Karpas-422 (cell line): ENCODE data around the gene BTF3. TPM values are rescaled to one million over a fixed set of nuclear protein-coding genes. Genes with fewer than 3 reads are reported as not detected.
A peak's percentile ranks its signal among the peaks of the same experiment; 100 is the strongest.

ENCODE experiments used
- DNase-seq: peaks from one replicate; pipeline ENCODE4 v3.0.0-alpha.2; 2015
- H2AFZ ChIP-seq: fragments of 200-600 bp; sonication (generic); 2 replicates; pipeline ENCODE4 v1.6.1; 2014; ENCODE audit warnings: antibody characterized with exemption, low read length, mixed read lengths
- H3K27ac ChIP-seq: fragments of 200-600 bp; sonication (generic); 2 replicates; pipeline ENCODE4 v1.5.1; 2014; ENCODE audit warnings: mild to moderate bottlenecking, low read length, moderate library complexity
- H3K27me3 ChIP-seq: fragments of 200-600 bp; sonication (generic); 2 replicates; pipeline ENCODE4 v1.6.1; 2014; ENCODE audit warnings: low read length, mixed read lengths
- H3K36me3 ChIP-seq: fragments of 200-600 bp; sonication (generic); 2 replicates; pipeline ENCODE4 v1.6.1; 2014; ENCODE audit warnings: low read length, mixed read lengths; ENCODE audit not compliant: insufficient read depth
- H3K4me1 ChIP-seq: fragments of 200-600 bp; sonication (generic); 2 replicates; pipeline ENCODE4 v1.6.1; 2014; ENCODE audit warnings: mild to moderate bottlenecking, low read length, mixed read lengths
- H3K4me2 ChIP-seq: fragments of 200-600 bp; sonication (generic); 2 replicates; pipeline ENCODE4 v1.6.1; 2014; ENCODE audit warnings: low read length, low read depth, mild to moderate bottlenecking; ENCODE audit not compliant: poor library complexity, severe bottlenecking
- H3K4me3 ChIP-seq: fragments of 200-600 bp; sonication (generic); 2 replicates; pipeline ENCODE4 v1.5.1; 2014; ENCODE audit warnings: mild to moderate bottlenecking, antibody characterized with exemption, low read length, mixed read lengths
- H3K79me2 ChIP-seq: fragments of 200-600 bp; sonication (generic); 2 replicates; pipeline ENCODE4 v1.6.1; 2014; ENCODE audit warnings: mild to moderate bottlenecking, low read length, mixed read lengths
- H3K9ac ChIP-seq: fragments of 200-600 bp; sonication (generic); 2 replicates; pipeline ENCODE4 v1.6.0; 2014; ENCODE audit warnings: low read length
- H3K9me2 ChIP-seq: fragments of 200-600 bp; sonication (generic), shearing (Covaris generic); replicated peaks from 2 replicates; pipeline ENCODE4 v1.6.0; 2014; ENCODE audit warnings: mild to moderate bottlenecking, low read length, moderate library complexity; ENCODE audit not compliant: insufficient read depth
- H3K9me3 ChIP-seq: fragments of 300-700, 200-600 bp; sonication (generic); 2 replicates; pipeline ENCODE4 v1.6.1; 2014; ENCODE audit warnings: low read length, mixed read lengths
- H4K20me1 ChIP-seq: fragments of 200-600 bp; sonication (generic); 2 replicates; pipeline ENCODE4 v1.6.1; 2014; ENCODE audit warnings: mild to moderate bottlenecking, antibody characterized with exemption, low read length, low read depth; ENCODE audit not compliant: insufficient read depth
- total RNA-seq: library from RNA; depleted of rRNA; stranded (reverse); fragments of >200 nt; shearing (Covaris generic); gene quantifications from 2 replicates; pipeline ENCODE4 v1.2.3, GENCODE V29; 2014; ENCODE audit warnings: low replicate concordance

The BTF3 gene
- total RNA-seq, 1 experiment from 2014 or later, result 600 TPM

DNA sequence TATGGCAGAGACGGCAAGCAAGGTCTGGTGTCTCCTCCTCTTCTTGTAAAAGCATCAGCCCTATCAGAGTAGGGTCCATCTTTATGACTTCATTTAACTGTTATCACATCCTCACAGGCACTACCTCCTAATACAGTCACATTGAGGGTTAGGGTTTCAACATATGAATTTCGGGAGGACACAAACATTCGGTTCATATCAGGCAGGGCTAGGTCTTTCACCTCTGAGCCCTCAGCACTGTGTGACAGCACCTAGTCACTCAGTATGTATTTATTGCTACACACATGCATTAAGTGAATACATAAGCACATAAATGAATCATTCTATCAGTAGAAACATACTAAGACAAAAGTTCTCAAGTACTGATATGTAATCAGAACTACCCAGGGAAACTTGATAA is 9.4 kb upstream of the BTF3 start:
- no peaks in the 10 kb centered on the region for H3K9me3 ChIP-seq
- no peaks in the 10 kb centered on the region for H3K79me2 ChIP-seq
- H3K9ac ChIP-seq, result no peak overlapping the region
- no peaks in the 10 kb centered on the region for H3K4me1 ChIP-seq
- no peaks in the 10 kb centered on the region for H3K27me3 ChIP-seq
- H2AFZ ChIP-seq, result no peak overlapping the region
- no peak overlapping the region for H3K4me3 ChIP-seq
- no peak for DNase-seq
- no peak overlapping the region for H3K4me2 ChIP-seq
- no peaks in the 10 kb centered on the region for H4K20me1 ChIP-seq
- no peak overlapping the region for H3K27ac ChIP-seq
- no peaks in the 10 kb centered on the region for H3K36me3 ChIP-seq
- no peaks in the 10 kb centered on the region for H3K9me2 ChIP-seq

DNA sequence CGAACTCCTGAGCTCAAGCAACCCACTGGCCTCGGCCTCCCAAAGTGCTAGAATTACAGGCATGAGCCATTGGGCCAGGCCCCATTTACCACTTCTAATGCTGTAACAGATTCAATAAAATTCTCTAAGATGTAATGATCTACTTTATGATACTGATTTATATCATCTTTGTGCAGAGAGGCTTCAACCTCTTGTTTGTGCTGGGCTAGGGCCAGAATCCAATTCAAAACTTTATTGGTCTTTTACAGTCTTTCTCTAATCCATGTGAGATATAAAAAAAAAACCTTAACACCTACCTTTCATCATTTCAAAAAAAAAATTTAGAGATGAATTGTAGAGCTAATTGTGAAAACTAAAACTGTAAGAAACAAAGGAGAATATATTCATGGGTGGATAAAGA is 8.2 kb upstream of the BTF3 start:
- Histone ChIP-seq H2AFZ (no peak overlapping the region), H3K27ac (no peak overlapping the region), H3K4me3 (no peak overlapping the region), H3K36me3 (no peaks in the 10 kb centered on the region), H3K4me2 (no peak overlapping the region), H3K9me2 (no peaks in the 10 kb centered on the region), H3K4me1 (no peaks in the 10 kb centered on the region), H3K27me3 (no peaks in the 10 kb centered on the region), H4K20me1 (no peaks in the 10 kb centered on the region), H3K79me2 (no peaks in the 10 kb centered on the region), H3K9me3 (no peaks in the 10 kb centered on the region), H3K9ac (no peak overlapping the region)
- DNase-seq, result no peak

DNA sequence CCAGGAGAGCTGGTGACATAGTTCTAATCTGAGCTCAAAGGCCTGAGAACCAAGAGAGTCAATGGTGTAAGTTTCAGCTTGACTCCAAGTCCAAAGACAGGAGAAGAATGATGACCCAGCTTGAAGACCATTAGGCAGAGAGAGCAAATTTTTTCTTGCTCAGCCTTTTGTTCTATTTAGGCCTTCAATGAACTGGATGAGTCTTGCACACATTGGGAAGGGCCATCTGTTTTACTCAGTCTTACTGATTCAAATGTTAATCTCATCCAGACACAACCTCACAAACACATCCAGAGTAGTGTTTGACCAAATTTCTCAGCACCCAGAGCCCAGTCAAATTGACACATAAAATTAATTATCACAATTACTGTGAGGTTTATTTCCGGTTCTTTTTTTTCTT is 7.1 kb upstream of the BTF3 start:
- H3K9me2 ChIP-seq, result no peaks in the 10 kb centered on the region
- DNase-seq, result no peak
- no peak overlapping the region for H2AFZ ChIP-seq
- H3K4me1 ChIP-seq, result no peaks in the 10 kb centered on the region
- no peak overlapping the region for H3K4me2 ChIP-seq
- H3K27me3 ChIP-seq, result no peaks in the 10 kb centered on the region
- H3K27ac ChIP-seq, result no peak overlapping the region
- no peak overlapping the region for H3K4me3 ChIP-seq
- no peaks in the 10 kb centered on the region for H4K20me1 ChIP-seq
- H3K79me2 ChIP-seq, result no peaks in the 10 kb centered on the region
- H3K9ac ChIP-seq, result no peak overlapping the region
- no peaks in the 10 kb centered on the region for H3K36me3 ChIP-seq
- H3K9me3 ChIP-seq, result no peaks in the 10 kb centered on the region

DNA sequence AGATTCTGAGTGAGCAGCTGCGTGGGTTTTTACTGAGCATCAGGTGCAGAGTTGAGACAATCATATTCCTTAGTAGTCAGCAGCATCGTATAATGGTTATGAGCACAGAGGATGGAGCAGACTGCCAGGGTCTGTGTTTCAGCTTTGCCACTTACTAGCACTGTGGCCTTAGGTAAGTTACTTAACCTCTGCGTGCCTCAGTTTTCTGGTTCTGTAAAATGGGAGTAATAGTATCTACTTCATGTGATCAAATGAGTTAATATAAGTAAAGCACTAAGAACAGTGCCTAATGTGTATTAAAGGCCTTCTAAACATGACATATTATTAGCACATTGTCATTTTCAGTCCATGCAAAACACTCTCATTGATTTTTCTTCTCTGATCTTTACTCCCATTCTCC is 4.8 kb upstream of the BTF3 start:
- Histone ChIP-seq H4K20me1 (no peaks in the 10 kb centered on the region), H3K36me3 (no peaks in the 10 kb centered on the region), H3K4me2 (no peak overlapping the region), H3K4me1 (peaks cover 10% of the 10 kb centered on the region), H3K79me2 (peaks cover 2% of the 10 kb centered on the region), H3K9ac (no peak overlapping the region), H3K9me3 (no peaks in the 10 kb centered on the region), H3K27ac (no peak overlapping the region), H3K9me2 (no peaks in the 10 kb centered on the region), H2AFZ (no peak overlapping the region), H3K27me3 (no peaks in the 10 kb centered on the region), H3K4me3 (no peak overlapping the region)
- DNase-seq, result no peak

DNA sequence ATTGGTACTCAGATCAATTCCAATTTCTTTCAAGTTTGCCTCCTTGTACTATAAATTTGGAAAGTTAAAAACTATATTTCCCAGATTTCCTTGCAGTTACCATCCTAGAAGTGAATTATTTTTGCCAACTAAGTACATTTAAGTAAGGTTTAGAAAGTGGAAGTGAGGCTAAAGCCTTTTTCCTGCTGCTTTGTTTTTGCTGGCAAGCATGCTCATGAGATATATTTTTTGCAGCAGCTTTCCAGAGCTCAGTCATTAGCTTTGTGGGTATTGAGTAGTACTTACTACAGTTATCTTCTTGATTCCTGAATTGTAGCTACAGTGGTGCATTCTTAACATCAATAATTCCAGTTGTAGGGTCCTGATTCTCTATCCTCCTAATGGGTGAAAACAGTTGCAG is 3.5 kb upstream of the BTF3 start:
- H3K4me2 ChIP-seq, result no peak overlapping the region

DNA sequence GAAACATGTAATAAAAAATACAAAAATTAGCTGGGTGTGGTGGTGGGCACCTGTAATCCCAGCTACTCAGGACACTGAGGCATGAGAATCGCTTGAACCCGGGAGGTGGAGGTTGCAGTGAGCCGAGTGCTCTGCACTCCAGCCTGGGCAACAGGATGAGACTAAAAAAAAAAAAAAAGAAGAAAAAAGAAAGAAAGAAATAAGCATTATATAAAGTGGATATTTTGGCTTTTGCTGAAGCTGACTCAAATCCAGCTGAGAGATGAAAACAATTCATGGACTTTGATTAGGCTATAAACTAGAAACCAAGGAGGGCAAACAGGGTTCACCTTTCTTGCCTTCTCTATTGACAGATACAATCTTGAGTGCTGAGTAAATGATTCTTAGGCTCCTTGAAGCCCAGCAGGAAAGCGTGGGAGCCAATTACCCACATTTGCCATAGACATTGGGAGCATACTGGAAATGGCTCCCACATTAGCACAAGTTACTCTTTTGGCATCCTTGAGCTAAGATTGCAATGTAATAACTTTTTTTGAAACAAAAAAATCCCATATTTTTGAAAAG is 2.4 kb upstream of the BTF3 start:
- H3K4me1 ChIP-seq, result peaks cover 26% of the 10 kb centered on the region
- no peaks in the 10 kb centered on the region for H3K9me2 ChIP-seq
- DNase-seq, result no peak
- H3K9ac ChIP-seq, result no peak overlapping the region
- H4K20me1 ChIP-seq, result peaks cover 20% of the 10 kb centered on the region
- H3K36me3 ChIP-seq, result peaks cover 12% of the 10 kb centered on the region; the same call in 1 of the 2 replicates
- no peak overlapping the region for H3K4me2 ChIP-seq
- no peak overlapping the region for H3K27ac ChIP-seq
- H3K27me3 ChIP-seq, result no peaks in the 10 kb centered on the region
- no peak overlapping the region for H2AFZ ChIP-seq
- no peaks in the 10 kb centered on the region for H3K9me3 ChIP-seq
- peaks cover 26% of the 10 kb centered on the region for H3K79me2 ChIP-seq
- no peak overlapping the region for H3K4me3 ChIP-seq

More for the DNA sequence above, 3.5 kb upstream of the BTF3 start:
- no peaks in the 10 kb centered on the region for H3K9me2 ChIP-seq
- no peak for DNase-seq
- no peak overlapping the region for H3K27ac ChIP-seq
- no peak overlapping the region for H2AFZ ChIP-seq
- H3K4me1 ChIP-seq, result peaks cover 14% of the 10 kb centered on the region
- peaks cover 8% of the 10 kb centered on the region for H4K20me1 ChIP-seq
- peaks cover under 1% of the 10 kb centered on the region; the same call in 1 of the 2 replicates for H3K36me3 ChIP-seq
- H3K79me2 ChIP-seq, result peaks cover 15% of the 10 kb centered on the region
- no peak overlapping the region for H3K9ac ChIP-seq
- H3K4me3 ChIP-seq, result no peak overlapping the region
- no peaks in the 10 kb centered on the region for H3K9me3 ChIP-seq
- no peaks in the 10 kb centered on the region for H3K27me3 ChIP-seq

DNA sequence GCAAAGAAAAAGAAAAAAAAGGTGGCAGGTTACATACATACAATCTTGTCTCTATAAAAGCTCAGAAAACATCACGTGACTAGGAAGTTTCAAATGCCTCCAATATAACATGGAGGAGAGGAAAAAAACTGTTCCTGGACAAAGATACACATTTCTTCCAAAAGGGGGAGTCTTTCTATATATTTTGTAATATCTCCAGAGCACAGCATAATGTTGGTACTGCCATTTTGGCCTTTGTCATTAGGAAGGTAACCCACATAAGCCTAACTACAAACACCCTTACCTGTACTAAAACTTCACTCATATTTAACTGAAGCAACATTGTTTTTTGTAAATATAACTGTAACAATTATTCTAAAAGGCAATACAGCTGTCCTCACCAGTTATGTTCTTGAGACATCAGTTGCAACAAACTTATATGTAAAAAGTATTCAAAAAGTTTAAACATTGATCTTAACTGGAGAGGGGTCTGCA is 1.2 kb upstream of the BTF3 start:
- Histone ChIP-seq H3K4me2 (peak overlapping the region; percentile 88), H3K9me2 (no peaks in the 10 kb centered on the region), H2AFZ (no peak overlapping the region), H3K36me3 (peaks cover 19% of the 10 kb centered on the region; the same call in 1 of the 2 replicates), H3K4me1 (peaks cover 28% of the 10 kb centered on the region), H3K27me3 (no peaks in the 10 kb centered on the region), H3K9ac (peak overlapping the region; percentile 97), H3K27ac (peak overlapping the region; percentile 58; the same call in 1 of the 2 replicates), H3K79me2 (peaks cover 35% of the 10 kb centered on the region), H3K4me3 (peak overlapping the region; percentile 93), H3K9me3 (no peaks in the 10 kb centered on the region), H4K20me1 (peaks cover 27% of the 10 kb centered on the region)
- peak; percentile 72 for DNase-seq

DNA sequence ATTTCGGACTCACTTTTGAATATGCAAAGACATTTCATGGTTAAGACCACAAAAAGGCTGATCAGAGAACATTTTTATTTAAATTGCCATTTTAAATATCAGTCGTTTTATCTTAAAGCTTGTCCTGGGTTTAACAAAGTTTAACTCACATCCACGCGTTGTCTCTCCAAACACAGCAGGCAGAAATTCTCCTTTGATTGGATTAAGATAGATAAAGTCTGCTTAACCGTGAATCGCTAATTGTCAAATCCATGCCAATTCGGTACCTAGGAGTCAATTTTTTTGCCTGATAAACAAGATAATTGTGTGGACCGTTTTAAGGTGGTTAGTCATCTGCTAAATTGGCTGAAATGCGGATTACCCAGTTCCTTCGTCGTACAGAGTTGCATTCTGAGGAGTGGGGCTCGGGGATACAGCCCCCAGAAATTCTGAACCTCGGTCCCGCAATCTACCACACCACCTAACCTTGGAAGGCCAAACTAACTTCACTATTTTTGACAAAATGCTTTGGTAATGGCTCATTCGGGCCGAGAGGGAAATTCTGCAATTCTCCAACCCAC is 665 bp upstream of the BTF3 start:
- peak; percentile 67 for DNase-seq
- Histone ChIP-seq H3K79me2 (peaks cover 40% of the 10 kb centered on the region), H3K4me2 (peak overlapping the region; percentile 88), H3K9me3 (no peaks in the 10 kb centered on the region), H3K4me1 (peaks cover 28% of the 10 kb centered on the region), H3K27ac (peak overlapping the region; percentile 58), H4K20me1 (peaks cover 32% of the 10 kb centered on the region), H3K36me3 (peaks cover 25% of the 10 kb centered on the region; the same call in 1 of the 2 replicates), H2AFZ (peak overlapping the region; percentile 16), H3K9ac (peak overlapping the region; percentile 97), H3K9me2 (no peaks in the 10 kb centered on the region), H3K27me3 (no peaks in the 10 kb centered on the region), H3K4me3 (peak overlapping the region; percentile 93)
